ENCODE results near the gene CHRNA1.

DNA sequence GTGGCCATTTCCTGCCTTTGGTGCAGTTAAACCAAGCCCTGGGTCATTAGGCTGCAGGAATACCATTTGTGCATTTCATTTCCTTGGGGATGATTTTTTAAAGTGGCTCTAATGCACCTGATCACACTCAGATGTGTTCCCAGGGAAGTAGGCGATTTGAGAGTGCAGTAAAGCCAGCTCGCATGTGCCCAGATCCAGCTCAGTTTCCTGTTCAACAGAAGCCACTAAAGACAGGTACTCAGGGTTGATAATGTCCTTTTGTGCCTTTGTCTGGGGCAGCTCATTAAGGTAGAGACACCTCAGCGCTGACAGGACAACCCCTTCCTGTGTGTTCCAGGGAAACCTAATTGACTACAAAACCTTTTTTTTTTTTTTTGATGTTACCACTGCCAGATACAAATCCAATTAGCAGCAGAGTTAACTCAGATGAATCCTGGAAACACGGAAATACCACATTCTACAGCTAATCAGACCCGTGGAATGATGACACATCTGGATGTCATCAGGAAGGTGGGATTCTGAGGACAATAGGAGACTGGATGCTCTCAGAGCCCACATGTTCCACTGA lies 15.2 kb upstream of the CHRNA1 start:
- TF ChIP-seq, protein P1, sequence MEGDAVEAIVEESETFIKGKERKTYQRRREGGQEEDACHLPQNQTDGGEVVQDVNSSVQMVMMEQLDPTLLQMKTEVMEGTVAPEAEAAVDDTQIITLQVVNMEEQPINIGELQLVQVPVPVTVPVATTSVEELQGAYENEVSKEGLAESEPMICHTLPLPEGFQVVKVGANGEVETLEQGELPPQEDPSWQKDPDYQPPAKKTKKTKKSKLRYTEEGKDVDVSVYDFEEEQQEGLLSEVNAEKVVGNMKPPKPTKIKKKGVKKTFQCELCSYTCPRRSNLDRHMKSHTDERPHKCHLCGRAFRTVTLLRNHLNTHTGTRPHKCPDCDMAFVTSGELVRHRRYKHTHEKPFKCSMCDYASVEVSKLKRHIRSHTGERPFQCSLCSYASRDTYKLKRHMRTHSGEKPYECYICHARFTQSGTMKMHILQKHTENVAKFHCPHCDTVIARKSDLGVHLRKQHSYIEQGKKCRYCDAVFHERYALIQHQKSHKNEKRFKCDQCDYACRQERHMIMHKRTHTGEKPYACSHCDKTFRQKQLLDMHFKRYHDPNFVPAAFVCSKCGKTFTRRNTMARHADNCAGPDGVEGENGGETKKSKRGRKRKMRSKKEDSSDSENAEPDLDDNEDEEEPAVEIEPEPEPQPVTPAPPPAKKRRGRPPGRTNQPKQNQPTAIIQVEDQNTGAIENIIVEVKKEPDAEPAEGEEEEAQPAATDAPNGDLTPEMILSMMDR (IDR thresholded peaks at IDR 0.05; ENCODE audit: insufficient read depth, low read length, poor library complexity, severe bottlenecking) = no peak
- no peak for TF ChIP-seq EZH2phosphoT487 (conservative IDR thresholded peaks at IDR 0.05; ENCODE audit: low read length)

Data from SU-DHL-6 (cell line).